ENCODE results near the gene SLC8B1.

SLC8B1 gene

DNA sequence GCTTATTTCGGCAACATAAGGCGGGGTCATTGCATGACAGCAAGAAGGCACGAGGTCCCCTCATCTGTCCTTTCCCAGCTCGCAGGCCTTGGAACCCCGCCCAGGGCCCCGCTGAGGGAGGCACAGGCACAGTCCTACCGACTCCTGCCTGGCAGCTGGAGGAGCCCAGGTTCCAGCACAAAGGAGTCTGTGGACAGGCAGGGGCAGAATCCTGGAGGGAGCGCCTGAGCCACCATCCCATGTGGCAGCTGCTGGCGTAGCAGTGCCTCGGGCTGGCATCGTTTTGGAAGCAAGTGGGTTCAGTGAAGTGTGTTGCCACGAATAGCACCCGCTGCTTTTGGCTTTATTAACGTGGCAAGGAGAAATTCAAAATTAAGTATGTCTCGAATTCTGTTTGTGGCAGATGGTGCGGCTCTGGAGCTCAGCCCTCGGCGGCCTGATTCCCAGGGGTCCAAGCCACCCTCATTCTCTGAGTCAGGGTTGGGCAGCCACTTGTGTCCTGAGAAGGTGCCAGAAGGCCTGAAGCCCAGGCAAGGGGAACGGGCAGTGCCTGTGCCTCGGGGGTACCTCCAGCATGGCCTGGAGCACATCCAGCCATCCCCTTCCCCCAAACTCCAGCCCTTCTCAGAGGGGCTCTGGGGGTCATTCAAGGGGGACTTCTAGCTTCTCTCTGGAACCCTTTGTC, 35.9 kb downstream of the SLC8B1 start:
- TF ChIP-seq, protein P1, sequence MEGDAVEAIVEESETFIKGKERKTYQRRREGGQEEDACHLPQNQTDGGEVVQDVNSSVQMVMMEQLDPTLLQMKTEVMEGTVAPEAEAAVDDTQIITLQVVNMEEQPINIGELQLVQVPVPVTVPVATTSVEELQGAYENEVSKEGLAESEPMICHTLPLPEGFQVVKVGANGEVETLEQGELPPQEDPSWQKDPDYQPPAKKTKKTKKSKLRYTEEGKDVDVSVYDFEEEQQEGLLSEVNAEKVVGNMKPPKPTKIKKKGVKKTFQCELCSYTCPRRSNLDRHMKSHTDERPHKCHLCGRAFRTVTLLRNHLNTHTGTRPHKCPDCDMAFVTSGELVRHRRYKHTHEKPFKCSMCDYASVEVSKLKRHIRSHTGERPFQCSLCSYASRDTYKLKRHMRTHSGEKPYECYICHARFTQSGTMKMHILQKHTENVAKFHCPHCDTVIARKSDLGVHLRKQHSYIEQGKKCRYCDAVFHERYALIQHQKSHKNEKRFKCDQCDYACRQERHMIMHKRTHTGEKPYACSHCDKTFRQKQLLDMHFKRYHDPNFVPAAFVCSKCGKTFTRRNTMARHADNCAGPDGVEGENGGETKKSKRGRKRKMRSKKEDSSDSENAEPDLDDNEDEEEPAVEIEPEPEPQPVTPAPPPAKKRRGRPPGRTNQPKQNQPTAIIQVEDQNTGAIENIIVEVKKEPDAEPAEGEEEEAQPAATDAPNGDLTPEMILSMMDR (IDR thresholded peaks at IDR 0.05; ENCODE audit: low read depth, low read length, missing control alignments) = no peak
- DNase-seq (ENCODE audit: low read depth) = no peak
- no peak overlapping the region for H3K4me3 ChIP-seq (ENCODE audit: low read depth, low read length)
- in situ Hi-C loops (cut with HindIII; ENCODE audit: low sequenced_read_pairs) = no loop called here

DNA sequence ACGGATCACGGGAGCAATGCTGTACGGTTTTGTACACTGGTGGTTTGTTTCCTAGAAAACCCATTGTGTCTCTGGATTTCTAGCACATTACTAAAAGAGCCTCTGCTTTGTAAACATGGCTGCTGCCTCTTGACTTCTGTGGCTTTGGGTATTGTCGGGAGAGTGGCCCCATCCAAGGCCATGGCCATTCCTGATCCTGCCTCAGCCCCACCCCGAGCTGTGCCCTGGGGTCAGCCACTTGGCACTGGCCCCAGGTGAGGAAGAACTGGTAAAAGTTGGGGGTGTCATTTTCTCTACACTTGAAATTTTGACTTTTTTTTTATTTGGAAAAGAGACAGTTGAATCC, 36.5 kb downstream of the SLC8B1 start:
- TF ChIP-seq, protein P1 (IDR thresholded peaks at IDR 0.05; ENCODE audit: low read depth, low read length, missing control alignments) = no peak
- DNase-seq (ENCODE audit: low read depth) = no peak
- no peak overlapping the region for H3K4me3 ChIP-seq (ENCODE audit: low read depth, low read length)
- in situ Hi-C loops (cut with HindIII; ENCODE audit: low sequenced_read_pairs) = no loop called here

DNA sequence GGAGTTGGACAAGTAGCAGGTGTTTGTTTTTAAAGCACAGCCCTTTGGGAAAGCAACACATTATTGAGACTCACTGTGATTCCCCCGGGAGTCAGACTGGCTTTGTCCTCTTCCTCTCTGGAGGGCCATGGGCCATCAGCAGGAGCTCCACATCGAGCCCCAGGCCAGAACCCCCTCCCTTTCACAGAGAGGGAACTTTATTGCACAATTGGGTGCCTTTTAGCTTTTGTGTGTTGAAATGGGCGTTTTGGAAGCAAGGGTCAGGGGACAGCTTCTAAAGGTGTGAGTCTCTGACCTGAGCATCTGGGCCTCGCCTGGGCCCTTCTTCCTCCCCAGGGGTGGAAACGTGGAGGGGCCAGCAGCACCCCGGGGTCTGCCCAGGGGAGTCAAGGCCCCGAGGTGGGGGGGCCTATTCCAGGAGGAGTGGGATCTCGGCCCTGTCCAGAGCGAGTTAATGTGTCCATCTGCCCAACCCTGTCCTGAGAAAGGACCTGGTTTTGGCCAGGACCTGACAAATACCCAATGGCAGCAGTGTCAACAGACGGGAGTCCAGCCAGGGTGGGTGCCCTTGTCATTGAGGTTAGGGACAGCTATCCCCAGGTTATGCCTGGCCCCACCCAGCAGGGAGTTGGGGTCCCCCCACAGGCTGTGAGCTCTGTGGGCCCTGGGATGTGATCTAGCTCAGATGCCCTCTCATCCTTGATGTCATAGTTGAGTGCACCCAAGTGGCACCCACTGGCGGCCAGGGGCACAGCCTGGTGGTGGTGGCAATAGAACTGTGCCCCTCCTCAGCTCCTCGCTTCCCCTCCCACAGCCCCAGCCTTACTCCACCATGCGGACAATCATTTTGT, 37.1 kb downstream of the SLC8B1 start:
- in situ Hi-C loops (cut with HindIII; ENCODE audit: low sequenced_read_pairs) = no loop called here
- H3K4me3 ChIP-seq (ENCODE audit: low read depth, low read length) = no peak overlapping the region
- TF ChIP-seq, protein P1 (IDR thresholded peaks at IDR 0.05; ENCODE audit: low read depth, low read length, missing control alignments) = no peak
- DNase-seq (ENCODE audit: low read depth) = no peak

DNA sequence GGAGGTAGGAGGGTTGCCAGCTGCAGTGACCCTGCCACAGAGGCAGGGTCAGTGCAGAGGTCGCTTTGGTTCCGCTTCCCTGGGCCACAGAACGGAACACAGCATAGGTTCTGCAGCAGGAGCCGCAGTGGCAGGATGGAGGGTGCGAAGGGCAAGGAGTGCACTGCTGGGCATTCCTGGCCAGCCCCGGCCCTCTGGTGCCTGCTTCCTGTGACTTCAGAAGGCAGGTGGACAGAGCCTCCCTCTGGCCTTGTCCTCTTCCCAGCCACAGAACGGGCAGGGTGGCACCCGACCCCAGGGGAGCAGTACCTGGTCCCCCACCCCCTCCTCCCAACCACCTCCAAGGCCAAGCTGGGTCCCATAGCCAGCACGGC, 37.7 kb downstream of the SLC8B1 start:
- DNase-seq (ENCODE audit: low read depth) = no peak
- no peak overlapping the region for H3K4me3 ChIP-seq (ENCODE audit: low read depth, low read length)
- TF ChIP-seq, protein P1 (IDR thresholded peaks at IDR 0.05; ENCODE audit: low read depth, low read length, missing control alignments) = no peak
- in situ Hi-C loops (cut with HindIII; ENCODE audit: low sequenced_read_pairs) = no loop called here

DNA sequence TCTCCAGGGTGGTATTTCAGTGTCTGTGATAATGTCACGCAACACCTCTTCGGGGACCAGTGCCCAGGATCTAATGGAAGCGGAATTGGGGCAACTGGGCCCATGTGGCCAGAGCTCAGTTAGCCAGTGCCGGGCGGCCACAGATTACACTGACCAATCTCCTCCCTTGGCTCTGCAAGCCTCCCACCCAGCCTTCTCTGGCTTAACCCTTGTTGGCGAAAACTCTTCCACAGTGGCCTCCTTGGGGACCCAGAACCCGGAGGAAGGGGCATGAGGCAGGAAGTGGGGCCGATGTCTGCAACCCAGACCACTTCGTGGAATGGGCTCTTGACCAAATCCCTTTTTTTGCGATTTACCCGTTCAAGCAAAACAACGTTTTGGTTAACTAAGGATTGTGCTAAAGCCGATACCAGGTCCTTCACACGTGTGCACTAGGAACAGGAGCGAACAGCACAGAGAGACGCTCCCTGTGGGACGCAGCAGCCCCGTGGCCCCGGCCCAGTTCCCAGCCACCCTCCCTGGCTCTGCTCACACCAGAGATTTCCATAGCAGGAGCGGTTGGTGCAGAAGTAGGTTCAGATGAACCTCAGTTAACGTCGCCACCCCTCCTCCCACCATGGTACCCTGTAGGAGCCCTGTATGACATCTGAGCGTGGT, 38.2 kb downstream of the SLC8B1 start:
- in situ Hi-C loops (cut with HindIII; ENCODE audit: low sequenced_read_pairs) = no loop called here
- H3K4me3 ChIP-seq (ENCODE audit: low read depth, low read length) = no peak overlapping the region
- TF ChIP-seq, protein P1 (IDR thresholded peaks at IDR 0.05; ENCODE audit: low read depth, low read length, missing control alignments) = no peak
- DNase-seq (ENCODE audit: low read depth) = no peak

DNA sequence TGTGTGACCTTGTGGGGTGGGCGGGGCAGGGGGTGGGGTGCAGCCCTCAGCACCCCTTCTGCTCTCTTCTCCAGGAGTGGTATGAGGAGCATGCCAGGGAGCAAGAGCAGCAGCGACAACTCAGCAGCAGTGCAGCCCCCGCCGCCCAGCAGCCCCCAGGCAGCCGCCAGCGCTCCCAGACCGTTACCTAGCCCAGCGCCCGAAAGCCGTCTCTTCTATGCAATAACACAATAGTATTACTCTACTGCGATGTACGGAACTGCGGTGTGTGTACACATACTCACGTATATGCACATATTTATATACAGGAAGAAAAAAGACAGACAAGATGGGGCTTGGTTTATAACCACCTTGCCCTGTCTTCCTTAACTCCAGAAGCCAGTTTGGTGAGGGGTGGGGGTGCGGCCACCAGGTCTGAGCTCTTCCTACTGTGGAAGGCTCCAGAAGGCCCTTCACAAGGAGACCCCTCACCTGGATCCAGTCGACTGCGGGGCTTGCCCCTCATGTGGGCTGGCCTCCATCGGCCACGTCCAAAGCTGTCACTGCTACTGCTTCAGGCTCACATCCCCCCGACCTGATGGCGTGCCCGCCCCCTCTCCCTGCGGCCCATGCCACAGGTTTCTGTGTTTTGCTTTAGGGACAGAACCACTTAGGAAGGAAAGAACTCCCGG, 38.9 kb downstream of the SLC8B1 start:
- no peak overlapping the region for H3K4me3 ChIP-seq (ENCODE audit: low read depth, low read length)
- no peak for DNase-seq (ENCODE audit: low read depth)
- in situ Hi-C loops (cut with HindIII; ENCODE audit: low sequenced_read_pairs) = no loop called here
- TF ChIP-seq, protein P1 (IDR thresholded peaks at IDR 0.05; ENCODE audit: low read depth, low read length, missing control alignments) = no peak
